ENCODE data around the gene BBS9.

Gene BBS9

GRCh38 chr7:33128631-33128989 is 754 bp upstream of the BBS9 start:
- DNase-seq, result no peak

DNA sequence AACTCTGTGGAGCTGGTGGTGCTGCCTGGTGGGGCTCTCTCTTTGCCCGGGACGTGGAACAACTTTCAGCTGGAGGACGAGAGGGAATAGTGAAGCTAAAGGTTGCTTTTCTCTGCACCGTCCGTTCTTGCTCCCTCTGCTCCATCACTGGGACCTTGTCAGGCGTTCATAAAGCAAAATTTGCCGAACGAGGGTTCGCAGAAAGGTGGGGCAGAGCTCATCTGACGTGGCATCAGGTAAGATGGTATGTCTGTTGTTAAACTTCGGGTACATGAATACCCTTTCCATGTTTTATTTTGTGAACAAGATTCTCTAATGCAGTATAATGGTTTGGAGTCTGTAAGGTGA is 416 bp downstream of the BBS9 start:
- DNase-seq, result no peak

DNA sequence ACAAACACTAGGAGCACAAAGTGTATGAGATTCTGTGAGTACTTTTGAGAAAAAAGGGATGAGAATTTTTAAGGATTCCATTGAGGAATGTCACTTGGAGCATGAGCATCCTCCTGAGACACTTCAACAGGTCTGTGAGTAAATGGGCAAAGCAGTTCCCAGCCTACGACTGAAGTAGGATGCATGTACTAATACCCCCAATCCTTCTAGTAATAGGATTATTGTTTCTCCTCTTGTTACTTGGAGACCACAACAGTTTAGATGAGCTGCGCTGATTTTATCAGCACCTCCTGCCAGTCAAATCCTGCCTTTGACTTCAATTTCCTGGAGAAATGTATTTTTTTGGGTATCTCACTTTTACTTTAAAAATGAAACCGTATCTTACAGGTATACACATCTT is 820 bp downstream of the BBS9 start:
- peak; percentile 27 for DNase-seq

DNA sequence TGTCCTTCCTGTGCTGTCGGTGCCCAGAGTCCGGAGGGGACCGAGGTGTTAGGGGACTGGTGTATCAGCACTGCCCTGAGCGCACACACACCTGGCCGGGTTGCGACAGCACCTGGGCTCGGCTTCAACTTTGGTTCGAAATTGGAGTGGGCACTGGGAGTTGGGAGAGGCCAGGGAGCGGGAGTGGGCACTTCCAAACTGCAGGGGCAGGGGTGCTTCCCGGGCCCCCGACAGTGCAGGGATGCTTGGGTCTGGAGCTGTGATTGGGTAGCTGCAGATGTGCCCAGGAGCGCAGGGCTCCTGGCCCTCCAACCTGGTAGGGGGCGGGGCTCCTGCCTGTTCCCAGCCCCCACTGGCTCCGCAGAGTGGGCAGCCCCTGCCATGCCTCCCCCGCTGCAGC is 7.7 kb downstream of the BBS9 start:
- DNase-seq, result no peak

GRCh38 chr7:33142585-33142984 is 13.2 kb downstream of the BBS9 start:
- no peak for DNase-seq

- DNase-seq, result no peak
Observed at GRCh38 chr7:33143996-33144718, 14.8 kb downstream of the BBS9 start.

DNA sequence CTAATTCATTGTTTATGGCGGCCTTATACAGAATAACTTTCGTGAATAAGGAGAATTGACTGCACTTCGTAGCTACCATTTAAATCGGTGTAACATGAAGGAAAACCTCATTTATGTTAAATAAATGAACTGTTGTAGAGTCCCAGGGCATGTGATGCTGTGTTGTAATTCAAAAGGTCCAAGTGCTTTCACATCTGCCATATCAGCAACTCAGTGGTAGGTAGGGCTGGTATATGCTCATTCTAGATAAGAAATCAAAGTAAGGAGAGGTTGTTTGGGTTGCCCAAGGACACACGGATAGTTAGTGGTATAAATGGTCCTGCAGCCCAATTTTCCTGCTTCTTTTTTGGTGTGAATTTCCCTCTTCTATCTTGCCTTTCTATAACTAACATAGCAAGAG is 15.8 kb downstream of the BBS9 start:
- DNase-seq, result no peak

DNA sequence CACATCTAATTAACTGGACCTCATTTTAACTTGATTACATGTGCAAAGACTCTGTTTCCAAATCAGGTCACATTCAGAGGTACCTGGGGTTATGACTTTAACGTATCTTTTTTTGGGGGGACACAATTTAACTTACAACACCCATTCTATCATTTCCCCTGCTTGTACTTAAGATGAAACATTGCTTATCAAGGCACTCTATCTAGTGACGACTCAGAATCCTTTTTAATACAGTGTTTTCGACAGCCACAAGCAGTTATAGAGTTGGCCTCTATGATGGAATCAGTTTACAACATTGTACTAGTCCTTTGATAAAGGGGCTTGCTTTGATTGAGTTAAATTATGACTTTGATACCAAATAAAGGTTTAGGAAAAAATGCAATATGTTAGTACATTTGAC is 22.7 kb downstream of the BBS9 start:
- no peak for DNase-seq

GRCh38 chr7:33155811-33156210 is 26.4 kb downstream of the BBS9 start:
- DNase-seq, result no peak

DNA sequence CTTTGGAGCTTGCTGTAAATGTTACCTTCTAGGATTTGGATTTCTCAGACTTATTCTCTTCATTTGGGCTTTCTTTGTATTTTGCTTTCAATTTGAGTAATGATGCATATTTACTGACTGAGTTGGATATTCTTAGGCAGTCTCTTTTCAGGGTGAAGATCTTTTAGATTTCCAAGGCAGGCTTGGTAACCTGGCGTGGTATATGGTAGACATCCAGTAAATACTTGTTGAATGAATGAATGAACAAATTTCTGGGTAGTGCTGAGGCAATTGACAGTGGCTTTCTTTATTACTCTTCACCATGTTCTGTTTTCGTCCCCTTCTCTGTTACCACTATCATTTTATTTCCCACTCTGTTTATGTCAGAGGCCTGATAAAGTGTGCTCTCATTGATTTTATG is 27.1 kb downstream of the BBS9 start:
- no peak for DNase-seq

GRCh38 chr7:33157311-33157710 is 27.9 kb downstream of the BBS9 start:
- DNase-seq, result no peak

- no peak for DNase-seq
Observed at GRCh38 chr7:33157781-33158180, 28.4 kb downstream of the BBS9 start.

DNA sequence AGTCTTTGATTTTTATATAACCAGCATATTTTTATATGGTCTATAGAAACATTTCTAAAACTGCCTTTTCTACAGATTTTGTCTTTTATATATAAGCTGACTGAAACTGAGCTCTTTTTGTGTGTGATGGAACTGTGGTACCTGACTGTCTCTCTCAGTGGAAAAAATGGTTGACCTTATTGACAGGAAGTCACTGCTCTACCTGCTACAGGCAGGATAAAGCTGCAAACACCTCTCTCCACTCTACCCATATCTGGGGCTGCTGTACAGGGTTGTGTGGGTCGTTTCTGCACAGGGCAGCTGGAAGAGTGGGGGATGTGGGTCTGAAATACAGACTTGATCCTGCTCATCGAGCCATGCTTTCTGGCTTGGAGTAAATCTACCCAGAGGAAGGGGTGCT is 48.5 kb downstream of the BBS9 start:
- DNase-seq, result no peak

DNA sequence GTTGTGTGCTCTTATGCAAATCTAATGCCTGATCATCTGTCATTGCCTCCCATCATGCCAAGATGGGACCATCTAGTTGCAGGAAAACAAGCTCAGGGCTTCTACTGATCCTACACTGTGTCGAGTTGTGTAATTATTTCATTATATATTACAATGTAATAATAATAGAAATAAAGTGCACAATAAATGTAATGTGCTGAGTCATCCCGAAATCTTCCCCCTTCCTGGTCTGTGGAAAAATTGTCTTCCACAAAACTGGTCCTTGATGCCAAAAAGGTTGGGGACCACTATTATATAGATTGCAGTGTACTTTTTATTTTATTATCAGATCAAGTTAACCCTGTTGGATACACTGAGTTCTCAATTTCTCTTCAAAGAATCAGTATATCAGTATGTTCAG is 50.2 kb downstream of the BBS9 start:
- DNase-seq, result no peak

- DNase-seq, result no peak
Observed at GRCh38 chr7:33183504-33183903, 54.1 kb downstream of the BBS9 start.

DNA sequence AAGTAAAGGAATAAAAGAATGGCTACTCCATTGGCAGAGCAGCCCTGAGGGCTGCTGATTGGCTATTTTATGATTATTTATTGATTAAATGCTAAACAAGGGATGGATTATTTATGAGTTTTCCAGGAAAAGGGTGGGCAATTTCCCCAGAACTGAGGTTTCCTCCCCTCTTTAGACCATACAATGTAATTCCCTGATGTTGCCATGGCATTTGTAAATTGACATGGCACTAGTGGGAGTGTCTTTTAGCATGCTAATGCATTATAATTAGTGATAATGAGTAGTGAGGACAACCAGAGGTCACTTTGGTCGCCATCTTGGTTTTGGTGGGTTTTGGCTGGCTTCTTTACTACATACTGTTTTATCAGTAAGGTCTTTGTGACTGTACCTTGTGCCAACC is 55.5 kb downstream of the BBS9 start:
- DNase-seq, result no peak

DNA sequence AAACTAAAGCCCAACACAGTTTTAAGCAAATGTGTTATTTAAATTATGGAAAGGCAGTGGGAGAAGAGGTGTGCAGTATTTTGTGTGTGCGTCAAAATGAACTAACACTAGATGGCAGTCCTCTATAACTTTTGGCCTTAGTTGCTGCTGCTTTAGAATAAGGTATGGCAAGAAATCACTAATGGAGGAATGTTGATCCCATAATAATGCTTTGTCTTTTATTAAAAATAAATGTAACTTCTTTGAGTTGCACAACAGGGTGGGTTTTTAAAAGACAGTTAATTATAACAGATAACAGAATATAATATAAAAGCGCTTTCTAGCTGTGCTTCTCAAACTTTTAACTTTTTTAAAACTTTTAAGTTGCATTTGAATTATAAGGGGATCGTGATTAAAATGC is 56.4 kb downstream of the BBS9 start:
- DNase-seq, result peak; percentile 42

- DNase-seq, result no peak
Observed at GRCh38 chr7:33186192-33186591, 56.8 kb downstream of the BBS9 start.

- no peak for DNase-seq
Observed at GRCh38 chr7:33190688-33191304, 61.4 kb downstream of the BBS9 start.

DNA sequence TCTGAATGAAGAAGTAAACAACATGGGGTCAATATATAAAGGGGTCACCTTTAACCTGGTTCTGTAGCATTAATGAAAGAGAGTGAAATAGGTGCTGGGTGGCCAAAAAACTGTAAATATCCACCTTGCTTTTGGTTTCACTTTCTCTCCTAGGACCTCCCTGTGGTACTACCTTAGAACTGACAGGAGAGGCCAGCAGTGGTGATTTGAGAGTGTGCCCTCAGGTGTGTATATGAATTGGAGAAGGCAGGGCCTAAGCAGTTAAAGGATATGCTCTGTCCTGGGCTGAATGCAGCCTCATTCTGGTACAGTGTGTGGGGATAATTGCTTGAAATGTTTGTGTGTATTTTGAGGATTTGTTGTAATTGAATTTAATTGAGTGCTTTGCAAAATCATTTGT is 62.0 kb downstream of the BBS9 start:
- peak; percentile 1 for DNase-seq

GRCh38 chr7:33192695-33193291 is 63.4 kb downstream of the BBS9 start:
- DNase-seq, result no peak

GRCh38 chr7:33193308-33193864 is 64.0 kb downstream of the BBS9 start:
- DNase-seq, result no peak

- no peak for DNase-seq
Observed at GRCh38 chr7:33195264-33195663, 65.9 kb downstream of the BBS9 start.

GRCh38 chr7:33196221-33196620 is 66.9 kb downstream of the BBS9 start:
- DNase-seq, result no peak

- DNase-seq, result no peak
Observed at GRCh38 chr7:33200282-33200681, 70.9 kb downstream of the BBS9 start.

All from activated CD4-positive, alpha-beta T cell treated with anti-CD3 and anti-CD28 coated beads, Interleukin-2, Interleukin-6, amounts not matched to agents 100 ng/mL and 50 ng/mL, durations not matched to agents 16 hours and 8 hours (primary cell).